GM21390 (cell line): ENCODE results near the gene MRPL43.

Experiments
- ATAC-seq: cut with Tn5 transposase; IDR thresholded peaks from one replicate; pipeline ENCODE4 v1.9.1; 2021; ENCODE audit not compliant: unreplicated experiment

Gene MRPL43

GRCh38 chr10:100968062-100968736 lies 19.1 kb downstream of the MRPL43 start:
- no peak for ATAC-seq

DNA sequence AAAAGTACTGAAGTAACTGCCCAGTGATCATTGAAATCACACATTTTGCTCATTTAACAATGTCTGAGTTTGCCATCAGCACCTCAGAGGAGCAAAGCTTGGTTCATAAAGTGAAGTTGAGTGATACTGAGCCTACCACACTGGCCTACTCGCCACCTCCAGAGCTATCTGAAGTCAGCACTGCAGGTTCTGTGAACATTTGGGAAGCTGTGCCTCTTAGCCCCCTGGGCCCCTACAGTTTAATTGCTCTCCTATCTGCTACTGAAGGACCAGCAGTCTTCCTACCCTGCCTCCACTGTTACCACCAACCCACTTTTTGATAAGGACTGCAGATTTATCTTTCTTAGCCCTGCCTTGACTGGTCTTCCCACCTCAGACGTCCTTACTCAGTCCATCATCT lies 20.0 kb downstream of the MRPL43 start:
- no peak for ATAC-seq

DNA sequence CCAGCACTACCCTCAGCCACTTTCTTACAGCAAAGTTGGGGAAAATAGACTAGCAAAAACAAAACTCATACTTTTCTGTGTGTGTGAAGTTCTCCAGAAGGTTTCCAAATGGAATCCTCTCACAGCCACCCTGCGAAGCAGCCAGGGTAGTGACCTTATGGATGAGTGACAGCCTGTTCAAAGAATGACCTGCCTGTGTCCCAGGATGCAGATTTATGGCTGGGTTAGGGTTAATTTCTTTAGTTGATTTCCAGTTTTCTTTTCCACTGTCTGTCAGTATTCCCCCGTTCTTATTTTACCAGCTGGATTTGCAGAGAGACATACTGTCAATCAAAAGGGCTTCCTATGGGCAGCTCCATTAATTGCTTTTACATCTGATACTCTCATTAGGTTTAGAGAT lies 20.4 kb downstream of the MRPL43 start:
- no peak for ATAC-seq

DNA sequence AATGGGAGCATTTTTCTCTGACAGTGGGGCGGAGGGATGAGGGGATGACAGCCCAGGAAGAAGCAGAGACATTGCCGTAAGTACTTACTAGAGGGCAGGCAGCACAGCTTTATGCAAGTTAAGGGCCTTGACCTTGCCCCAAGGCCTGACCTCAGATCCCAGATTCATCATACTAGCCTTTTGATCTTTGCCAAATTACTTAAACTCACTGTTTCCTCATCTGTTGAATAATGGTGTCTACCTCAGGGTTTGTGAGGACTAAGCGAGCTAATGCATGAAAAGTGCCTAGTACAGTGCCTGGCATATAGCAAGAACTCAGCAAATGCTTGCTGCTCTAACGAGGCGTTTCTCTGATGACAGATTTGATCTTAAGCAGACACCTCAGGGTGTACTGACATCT lies 21.5 kb downstream of the MRPL43 start:
- no peak for ATAC-seq

DNA sequence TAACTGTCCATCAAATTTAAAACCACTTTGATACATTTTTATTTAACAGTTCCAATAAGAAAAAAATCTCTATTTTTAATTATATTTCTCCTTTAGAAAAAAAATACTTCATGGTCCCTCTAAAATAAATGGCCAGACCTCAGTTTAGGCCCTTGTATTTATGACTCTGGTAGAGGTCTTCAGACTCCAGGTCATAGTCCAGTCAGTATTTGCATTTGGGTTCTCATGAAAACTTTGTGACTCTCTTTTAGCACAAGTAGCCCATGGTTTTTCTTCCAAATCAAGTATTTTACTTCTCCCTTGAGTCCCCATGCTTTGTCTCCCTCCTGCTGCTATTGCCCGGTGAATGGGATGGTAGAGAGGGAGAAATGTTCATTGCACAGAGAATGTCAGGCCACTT lies 23.5 kb downstream of the MRPL43 start:
- ATAC-seq, result no peak

- no peak for ATAC-seq
Observed at GRCh38 chr10:100962351-100963080, 24.8 kb downstream of the MRPL43 start.

DNA sequence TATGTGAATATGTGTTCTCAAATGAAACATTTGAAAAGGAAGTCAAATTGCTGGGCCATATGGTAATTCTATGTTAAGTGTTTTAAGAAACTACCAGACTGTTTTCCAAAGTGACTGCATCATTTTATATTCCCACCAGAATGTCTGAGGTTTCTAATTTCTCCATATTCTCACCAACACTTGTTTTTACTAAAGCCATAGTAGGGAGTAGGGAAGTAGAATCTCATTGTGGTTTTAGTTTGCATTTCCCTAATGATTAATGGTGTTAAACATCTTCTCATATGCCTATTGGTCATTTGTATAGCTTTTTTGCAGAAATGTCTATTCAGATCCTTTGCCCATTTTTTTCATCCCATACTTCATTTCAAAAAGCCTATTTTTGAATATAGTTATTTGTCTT lies 27.0 kb downstream of the MRPL43 start:
- no peak for ATAC-seq

DNA sequence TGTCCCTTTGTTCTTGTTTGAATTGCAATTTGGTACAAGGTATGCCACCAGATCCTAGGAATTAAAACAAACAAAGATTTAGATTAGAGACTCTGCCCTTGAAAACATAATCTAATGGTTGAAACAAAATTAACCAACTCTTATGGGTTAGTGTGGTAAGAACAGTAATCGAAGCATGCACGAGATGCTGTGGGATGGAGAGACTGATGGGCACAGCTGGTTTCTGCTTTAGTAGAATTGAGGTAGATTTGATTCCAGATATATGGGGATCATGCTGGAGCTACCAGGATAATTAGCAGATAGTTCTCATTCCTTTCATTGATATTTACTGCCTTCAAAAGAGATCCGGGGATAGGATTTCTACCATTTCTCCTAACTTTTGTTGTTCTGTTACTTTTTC lies 38.4 kb downstream of the MRPL43 start:
- no peak for ATAC-seq

DNA sequence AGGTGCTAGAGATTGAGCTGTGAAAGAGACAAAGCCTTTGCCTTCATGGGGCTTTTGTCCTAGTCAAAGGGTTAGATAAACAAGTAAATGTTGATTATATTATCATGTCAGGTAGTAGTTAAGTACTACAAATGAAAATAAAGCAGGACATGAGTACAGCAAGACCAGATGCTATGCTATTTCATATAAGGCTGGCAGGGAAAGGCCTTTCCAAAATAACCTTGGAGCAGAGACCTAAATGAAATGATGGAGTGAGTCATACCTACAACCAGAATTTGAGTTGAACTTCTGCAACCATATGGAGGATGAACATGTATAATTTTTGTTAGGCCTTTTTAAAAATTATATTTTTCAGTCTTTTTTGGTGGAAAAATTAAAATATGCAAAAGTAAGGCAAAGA lies 41.5 kb downstream of the MRPL43 start:
- ATAC-seq, result no peak

GRCh38 chr10:100943508-100943907 lies 43.8 kb downstream of the MRPL43 start:
- no peak for ATAC-seq

DNA sequence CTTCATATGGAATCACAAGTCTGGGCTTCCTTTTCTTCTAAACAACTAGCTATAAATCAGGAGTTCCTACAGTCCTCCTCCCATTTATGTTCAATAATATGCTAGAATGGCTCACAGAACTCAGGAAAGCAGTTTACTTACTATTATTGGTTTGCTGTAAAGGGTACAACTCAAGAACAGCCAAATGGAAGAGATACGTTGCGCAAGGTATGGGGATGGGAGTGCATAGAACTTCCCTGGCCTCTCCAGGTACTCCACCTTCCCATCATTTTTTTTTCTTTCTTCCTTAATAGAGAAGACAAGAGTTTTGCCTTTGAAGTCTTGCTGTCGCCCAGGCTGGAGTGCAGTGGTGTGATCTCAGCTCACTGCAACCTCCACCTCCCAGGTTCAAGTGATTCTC lies 45.1 kb downstream of the MRPL43 start:
- no peak for ATAC-seq

GRCh38 chr10:100939763-100940344 lies 47.4 kb downstream of the MRPL43 start:
- ATAC-seq, result no peak
